Mesenchymal stem cell (in vitro differentiated cells and primary cell): Measurements from ENCODE around the gene SAPCD2.

ENCODE experiments used
- DNase-seq: peaks from one replicate; pipeline ENCODE4 v3.0.0-alpha.2; 2013
- H2AFZ ChIP-seq: one replicate; pipeline ENCODE4 v1.6.1; 2013; ENCODE audit warnings: low read depth, mild to moderate bottlenecking, control low read depth, inconsistent platforms, low read length, moderate library complexity
- H2AK5ac ChIP-seq: 2 replicates; pipeline ENCODE4 v1.6.1; 2013; ENCODE audit warnings: low read length, moderate library complexity, mild to moderate bottlenecking, inconsistent platforms; ENCODE audit not compliant: severe bottlenecking
- H2BK120ac ChIP-seq: one replicate; pipeline ENCODE4 v1.6.1; 2013; ENCODE audit warnings: low read depth, mild to moderate bottlenecking, inconsistent platforms, low read length, moderate library complexity
- H2BK12ac ChIP-seq, 2 experiments: one replicate each; pipeline ENCODE4 v1.6.1; 2013; ENCODE audit warnings: inconsistent platforms in 2 of 2, low read length in 2 of 2, mild to moderate bottlenecking in 2 of 2, moderate library complexity in 2 of 2, control low read depth in 1 of 2
- H2BK15ac ChIP-seq: one replicate; pipeline ENCODE4 v1.6.1; 2013; ENCODE audit warnings: mild to moderate bottlenecking, low read depth, inconsistent platforms; ENCODE audit not compliant: poor library complexity, severe bottlenecking
- H2BK5ac ChIP-seq: 2 replicates; pipeline ENCODE4 v1.6.1; 2013; ENCODE audit warnings: low read depth, mild to moderate bottlenecking, low read length, control low read depth, inconsistent platforms; ENCODE audit not compliant: poor library complexity, severe bottlenecking
- H3K14ac ChIP-seq, 2 experiments: one replicate each; pipeline ENCODE4 v1.6.1; 2013; ENCODE audit warnings: inconsistent platforms in 2 of 2, low read length in 2 of 2, control low read depth in 1 of 2, mild to moderate bottlenecking in 1 of 2, moderate library complexity in 1 of 2
- H3K18ac ChIP-seq, 2 experiments: one replicate each; pipeline ENCODE4 v1.6.1; 2013; ENCODE audit warnings: inconsistent platforms in 2 of 2, low read length in 2 of 2, control low read depth in 1 of 2, low read depth in 1 of 2, mild to moderate bottlenecking in 1 of 2
- H3K23ac ChIP-seq, 2 experiments: one replicate each; pipeline ENCODE4 v1.6.1; 2013; ENCODE audit warnings: inconsistent platforms in 2 of 2, low read length in 2 of 2, mild to moderate bottlenecking in 2 of 2, moderate library complexity in 2 of 2, control low read depth in 1 of 2
- H3K27ac ChIP-seq: 2 replicates; pipeline ENCODE4 v1.5.1; 2013; ENCODE audit warnings: mild to moderate bottlenecking, moderate library complexity, low read length, control low read depth, inconsistent platforms; ENCODE audit not compliant: poor library complexity, severe bottlenecking
- H3K27me3 ChIP-seq, 2 experiments: 2 replicates each; pipeline versions ENCODE4 v1.6.1 to v1.7.0; 2013; ENCODE audit warnings: low read length in 2 of 2, mild to moderate bottlenecking in 2 of 2, moderate library complexity in 2 of 2, control low read depth in 1 of 2, inconsistent platforms in 1 of 2; ENCODE audit not compliant: control insufficient read depth in 1 of 2, insufficient read depth in 1 of 2
- H3K36me3 ChIP-seq, 2 experiments: 2 replicates each; pipeline versions ENCODE4 v1.6.1 to v1.7.0; 2013; ENCODE audit warnings: low read length in 2 of 2, control low read depth in 1 of 2, inconsistent platforms in 1 of 2, low read depth in 1 of 2, mild to moderate bottlenecking in 1 of 2; ENCODE audit not compliant: insufficient read depth in 2 of 2, control insufficient read depth in 1 of 2
- H3K4ac ChIP-seq, 2 experiments: one replicate each; pipeline ENCODE4 v1.6.1; 2013; ENCODE audit warnings: inconsistent platforms in 2 of 2, low read length in 2 of 2, mild to moderate bottlenecking in 2 of 2, moderate library complexity in 2 of 2, control low read depth in 1 of 2, low read depth in 1 of 2
- H3K4me1 ChIP-seq: 2 replicates; pipeline ENCODE4 v1.6.1; 2013; ENCODE audit warnings: low read depth, low read length, control low read depth; ENCODE audit not compliant: control insufficient read depth, insufficient read depth
- H3K4me2 ChIP-seq: 2 replicates; pipeline ENCODE4 v1.6.1; 2013; ENCODE audit warnings: low read length, mild to moderate bottlenecking, inconsistent platforms; ENCODE audit not compliant: poor library complexity, severe bottlenecking
- H3K4me3 ChIP-seq, 2 experiments: 2 replicates each; pipeline versions ENCODE4 v1.5.1 to v1.7.0; 2013; ENCODE audit warnings: low read length in 2 of 2, mild to moderate bottlenecking in 2 of 2, control low read depth in 1 of 2, low read depth in 1 of 2; ENCODE audit not compliant: insufficient read depth in 1 of 2
- H3K79me1 ChIP-seq: replicated peaks from 2 replicates; pipeline ENCODE4 v1.6.1; 2013; ENCODE audit warnings: mild to moderate bottlenecking, control low read depth, low read length, inconsistent platforms; ENCODE audit not compliant: poor library complexity, severe bottlenecking
- H3K9ac ChIP-seq: 2 replicates; pipeline ENCODE4 v1.7.0; 2013; ENCODE audit warnings: mild to moderate bottlenecking, low read length, moderate library complexity
- H3K9me3 ChIP-seq: 2 replicates; pipeline ENCODE4 v1.7.0; 2013; ENCODE audit warnings: mild to moderate bottlenecking, low read length; ENCODE audit not compliant: control insufficient read depth
- H4K8ac ChIP-seq: one replicate; pipeline ENCODE4 v1.6.1; 2013; ENCODE audit warnings: inconsistent platforms, mild to moderate bottlenecking, low read length, moderate library complexity
- H4K91ac ChIP-seq: one replicate; pipeline ENCODE4 v1.6.1; 2013; ENCODE audit warnings: mild to moderate bottlenecking, low read length, inconsistent platforms
- WGBS: methylation state at CpG from one replicate; pipeline ENCODE4 v1.1.7; 2013; ENCODE audit warnings: mixed read lengths; 5-methylcytosine and 5-hydroxymethylcytosine counted together

SAPCD2 gene

GRCh38 chr9:137038916-137039315, 31.4 kb downstream of the SAPCD2 start:
- no peak overlapping the region for H3K14ac ChIP-seq
- no peak overlapping the region for H4K91ac ChIP-seq
- H3K36me3 ChIP-seq = peaks cover 20 to 45% of the 10 kb centered on the region in 2 experiments
- WGBS = 95% methylated on average over 6 of the region's 9 CpGs
- no peak for DNase-seq
- H3K9me3 ChIP-seq = no peaks in the 10 kb centered on the region
- no peak overlapping the region for H2BK5ac ChIP-seq
- no peak overlapping the region for H2BK120ac ChIP-seq
- no peak overlapping the region for H3K27ac ChIP-seq
- H3K18ac ChIP-seq = no peak overlapping the region
- no peak overlapping the region for H3K4me2 ChIP-seq
- no peak overlapping the region for H3K4me3 ChIP-seq
- H3K4me1 ChIP-seq = peaks cover 3% of the 10 kb centered on the region
- no peak overlapping the region for H3K4ac ChIP-seq
- H3K27me3 ChIP-seq = peaks cover under 1 to 8% of the 10 kb centered on the region in 2 experiments
- H3K23ac ChIP-seq = no peak overlapping the region
- H2AK5ac ChIP-seq = no peak overlapping the region
- no peak overlapping the region for H4K8ac ChIP-seq
- H2AFZ ChIP-seq = no peak overlapping the region
- H2BK15ac ChIP-seq = no peak overlapping the region
- no peak overlapping the region for H2BK12ac ChIP-seq
- no peak overlapping the region for H3K9ac ChIP-seq
- H3K79me1 ChIP-seq = no peaks in the 10 kb centered on the region

- 92% methylated on average over 10 of the region's 10 CpGs for WGBS
- H2BK5ac ChIP-seq = no peak overlapping the region
- H3K27ac ChIP-seq = no peak overlapping the region
- H4K91ac ChIP-seq = no peak overlapping the region
- H2BK120ac ChIP-seq = no peak overlapping the region
- no peak overlapping the region for H2BK15ac ChIP-seq
- H4K8ac ChIP-seq = no peak overlapping the region
- H3K18ac ChIP-seq = no peak overlapping the region
- no peak overlapping the region for H2AFZ ChIP-seq
- H3K4ac ChIP-seq = no peak overlapping the region
- no peak overlapping the region for H2AK5ac ChIP-seq
- no peak overlapping the region for H3K14ac ChIP-seq
- no peak overlapping the region for H3K4me3 ChIP-seq
- no peak overlapping the region for H3K23ac ChIP-seq
- peaks cover 0 to 11% of the 10 kb centered on the region in 2 experiments for H3K27me3 ChIP-seq
- peaks cover 20 to 45% of the 10 kb centered on the region in 2 experiments for H3K36me3 ChIP-seq
- peaks cover 3% of the 10 kb centered on the region for H3K4me1 ChIP-seq
- no peaks in the 10 kb centered on the region for H3K79me1 ChIP-seq
- H3K9me3 ChIP-seq = no peaks in the 10 kb centered on the region
- no peak for DNase-seq
- no peak overlapping the region for H3K4me2 ChIP-seq
- H3K9ac ChIP-seq = no peak overlapping the region
- no peak overlapping the region for H2BK12ac ChIP-seq
Observed at GRCh38 chr9:137037483-137037882, 32.9 kb downstream of the SAPCD2 start.

GRCh38 chr9:137037035-137037434, 33.3 kb downstream of the SAPCD2 start:
- Histone ChIP-seq H3K79me1 (no peaks in the 10 kb centered on the region), H3K23ac (no peak overlapping the region), H2BK5ac (no peak overlapping the region), H2AFZ (no peak overlapping the region), H2BK12ac (no peak overlapping the region), H3K4ac (no peak overlapping the region), H4K91ac (no peak overlapping the region), H3K4me2 (no peak overlapping the region), H3K14ac (no peak overlapping the region), H3K27ac (no peak overlapping the region), H4K8ac (no peak overlapping the region), H3K4me3 (no peak overlapping the region), H3K18ac (no peak overlapping the region), H3K36me3 (peaks cover 20 to 45% of the 10 kb centered on the region in 2 experiments), H3K9ac (no peak overlapping the region), H3K27me3 (peaks cover 0 to 11% of the 10 kb centered on the region in 2 experiments), H2BK120ac (no peak overlapping the region), H3K9me3 (no peaks in the 10 kb centered on the region), H2AK5ac (no peak overlapping the region), H2BK15ac (no peak overlapping the region), H3K4me1 (peaks cover 3% of the 10 kb centered on the region)
- no peak for DNase-seq
- 84% methylated on average over 3 of the region's 13 CpGs for WGBS

- WGBS = 85% methylated on average over 8 of the region's 8 CpGs
- no peak overlapping the region for H3K27ac ChIP-seq
- no peak overlapping the region for H3K14ac ChIP-seq
- no peaks in the 10 kb centered on the region for H3K9me3 ChIP-seq
- H3K4ac ChIP-seq = no peak overlapping the region
- no peak overlapping the region for H2BK120ac ChIP-seq
- peak overlapping the region; percentile 16 for H2BK15ac ChIP-seq
- no peak overlapping the region for H3K4me2 ChIP-seq
- H3K79me1 ChIP-seq = no peaks in the 10 kb centered on the region
- no peak overlapping the region for H4K8ac ChIP-seq
- no peak for DNase-seq
- peaks cover 0 to 11% of the 10 kb centered on the region in 2 experiments for H3K27me3 ChIP-seq
- no peak overlapping the region for H2BK5ac ChIP-seq
- H2AFZ ChIP-seq = no peak overlapping the region
- H2BK12ac ChIP-seq = peak overlapping the region in 1 of 2 experiments; percentile 17
- H3K4me1 ChIP-seq = peaks cover 3% of the 10 kb centered on the region
- H3K23ac ChIP-seq = peak overlapping the region in 1 of 2 experiments; percentile 11
- H3K18ac ChIP-seq = no peak overlapping the region
- no peak overlapping the region for H4K91ac ChIP-seq
- no peak overlapping the region for H3K9ac ChIP-seq
- no peak overlapping the region for H3K4me3 ChIP-seq
- peaks cover 20 to 36% of the 10 kb centered on the region in 2 experiments for H3K36me3 ChIP-seq
- H2AK5ac ChIP-seq = no peak overlapping the region
Observed at GRCh38 chr9:137035937-137036336, 34.4 kb downstream of the SAPCD2 start.
